IMR-90 (cell line): ENCODE measurements around the gene MARCHF3. TPM values are rescaled to one million over a fixed set of nuclear protein-coding genes. Genes with fewer than 3 reads are reported as not detected.

Source experiments
- ATAC-seq: fragments of 200-7000 bp; cut with Tn5 transposase; 2 replicates; pipeline ENCODE4 v1.9.1; 2020; ENCODE audit warnings: low read depth, mild to moderate bottlenecking, moderate library complexity
- BruUV-seq: library from RNA; stranded (reverse); fragments of 400-500 nt; replicated peaks from 2 replicates; lab custom pipeline; 2021; lab: Mats Ljungman, UMichigan
- CTCF ChIA-PET: fragments of 300-600 bp; formaldehyde crosslinking; extraction: SDS; loops from one replicate; lab custom pipeline; 2021; ENCODE audit warnings: antibody characterized with exemption; lab: Yijun Ruan, JAX
- POLR2A ChIA-PET: fragments of 300-600 bp; sonication (Branson Sonifier 250); formaldehyde crosslinking; loops from one replicate; lab custom pipeline; 2022; ENCODE audit warnings: antibody characterized with exemption; ENCODE audit not compliant: unreplicated experiment; lab: Charles Lee
- DNase-seq: peaks from one replicate; pipeline ENCODE4 v3.0.0; 2013
- H2AFZ ChIP-seq: replicated peaks from 2 replicates; pipeline ENCODE3; 2013; ENCODE audit warnings: low read length, mild to moderate bottlenecking; ENCODE audit not compliant: poor library complexity
- H2AK5ac ChIP-seq: 2 replicates; pipeline ENCODE4 v1.6.1; 2013; ENCODE audit warnings: low read depth, low read length, inconsistent platforms
- H2AK9ac ChIP-seq: replicated peaks from 2 replicates; pipeline ENCODE3; 2013; ENCODE audit warnings: mild to moderate bottlenecking, low read depth, low read length, moderate library complexity; ENCODE audit not compliant: poor library complexity
- H2BK120ac ChIP-seq: 2 replicates; pipeline ENCODE4 v1.6.1; 2013; ENCODE audit warnings: low read depth, low read length, inconsistent platforms
- H2BK15ac ChIP-seq: 3 replicates; pipeline ENCODE4 v1.6.1; 2013; ENCODE audit warnings: low read depth, low read length, inconsistent platforms
- H2BK20ac ChIP-seq: 2 replicates; pipeline ENCODE4 v1.6.1; 2013; ENCODE audit warnings: low read depth, mild to moderate bottlenecking, inconsistent platforms, low read length, moderate library complexity
- H2BK5ac ChIP-seq: 2 replicates; pipeline ENCODE4 v1.6.1; 2013; ENCODE audit warnings: mild to moderate bottlenecking, low read depth, low read length, inconsistent platforms; ENCODE audit not compliant: poor library complexity, severe bottlenecking
- H3K14ac ChIP-seq: replicated peaks from 2 replicates; pipeline ENCODE4 v1.6.1; 2013; ENCODE audit warnings: low read depth, low read length, inconsistent platforms
- H3K18ac ChIP-seq: 2 replicates; pipeline ENCODE4 v1.6.1; 2013; ENCODE audit warnings: low read depth, low read length, control low read depth
- H3K23ac ChIP-seq: 2 replicates; pipeline ENCODE4 v1.6.1; 2013; ENCODE audit warnings: low read depth, low read length, inconsistent platforms
- H3K27ac ChIP-seq: 2 replicates; pipeline ENCODE4 v1.5.1; 2013; ENCODE audit warnings: mild to moderate bottlenecking, control low read depth, low read length; ENCODE audit not compliant: insufficient read depth
- H3K27me3 ChIP-seq: 2 replicates; pipeline ENCODE4 v1.6.1; 2013; ENCODE audit warnings: low read length; ENCODE audit not compliant: control insufficient read depth, insufficient read depth
- H3K36me3 ChIP-seq: 2 replicates; pipeline ENCODE4 v1.6.1; 2013; ENCODE audit warnings: low read length, mixed read lengths; ENCODE audit not compliant: control insufficient read depth, insufficient read depth
- H3K4ac ChIP-seq: 2 replicates; pipeline ENCODE4 v1.6.1; 2013; ENCODE audit warnings: low read depth, low read length, inconsistent platforms
- H3K4me1 ChIP-seq: 2 replicates; pipeline ENCODE4 v1.6.1; 2013; ENCODE audit warnings: low read length, mixed read lengths; ENCODE audit not compliant: control insufficient read depth, insufficient read depth
- H3K4me2 ChIP-seq: 2 replicates; pipeline ENCODE4 v1.6.1; 2013; ENCODE audit warnings: low read depth, mild to moderate bottlenecking, control low read depth, low read length, moderate library complexity
- H3K4me3 ChIP-seq: 2 replicates; pipeline ENCODE4 v1.5.1; 2013; ENCODE audit warnings: low read depth, mild to moderate bottlenecking, control low read depth, low read length, moderate library complexity; ENCODE audit not compliant: insufficient read depth
- H3K56ac ChIP-seq: 2 replicates; pipeline ENCODE4 v1.6.1; 2013; ENCODE audit warnings: low read length, inconsistent platforms; ENCODE audit not compliant: insufficient read depth; ENCODE audit errors: extremely low read depth
- H3K79me1 ChIP-seq, 2 experiments: 2 replicates each; pipeline ENCODE4 v1.6.1; 2013; ENCODE audit warnings: low read length in 2 of 2, inconsistent platforms in 1 of 2, low read depth in 1 of 2
- H3K9ac ChIP-seq: 2 replicates; pipeline ENCODE4 v1.6.1; 2013; ENCODE audit warnings: low read depth, low read length, control low read depth
- H3K9me1 ChIP-seq: 2 replicates; pipeline ENCODE4 v1.6.1; 2013; ENCODE audit warnings: low read length, inconsistent platforms; ENCODE audit not compliant: insufficient read depth
- H3K9me3 ChIP-seq: 2 replicates; pipeline ENCODE4 v1.6.1; 2013; ENCODE audit warnings: low read length; ENCODE audit not compliant: control insufficient read depth, insufficient read depth
- H4K20me1 ChIP-seq: 2 replicates; pipeline ENCODE4 v1.6.1; 2013; ENCODE audit warnings: low read length, inconsistent platforms; ENCODE audit not compliant: insufficient read depth
- H4K5ac ChIP-seq: 2 replicates; pipeline ENCODE4 v1.6.1; 2013; ENCODE audit warnings: mild to moderate bottlenecking, low read depth, low read length, control low read depth
- H4K8ac ChIP-seq, 2 experiments: 2 replicates each; pipeline ENCODE4 v1.6.1; 2013; ENCODE audit warnings: low read depth in 2 of 2, low read length in 2 of 2, control low read depth in 1 of 2, inconsistent platforms in 1 of 2
- H4K91ac ChIP-seq: 2 replicates; pipeline ENCODE4 v1.6.1; 2013; ENCODE audit warnings: low read depth, low read length, inconsistent platforms; ENCODE audit not compliant: insufficient read depth
- CEBPB ChIP-seq: IDR thresholded peaks from 2 replicates; pipeline ENCODE4 v1.6.1; 2012; ENCODE audit warnings: low read depth, low read length, improper control_type of control experiment
- RAD21 ChIP-seq: IDR thresholded peaks from 2 replicates; pipeline ENCODE4 v1.6.1; 2012; ENCODE audit warnings: low read length, improper control_type of control experiment
- WGBS, 2 experiments: methylation state at CpG; one replicate each; pipeline versions ENCODE4 v1.1.5 to v1.1.7; 2013; ENCODE audit warnings: missing lambda C conversion rate in 2 of 2; ENCODE audit not compliant: insufficient read length in 1 of 2; ENCODE audit errors: extremely low coverage in 2 of 2; 5-methylcytosine and 5-hydroxymethylcytosine counted together
- dilution Hi-C: fragments of 300-500 bp; cut with HindIII; formaldehyde crosslinking; loops from one replicate; pipeline ENCODE4 v1.14.3; 2018; ENCODE audit warnings: low sequenced_read_pairs; ENCODE audit not compliant: unreplicated experiment
- in situ Hi-C: fragments of 300-500 bp; cut with MboI; formaldehyde crosslinking; loops from 3 replicates; pipeline ENCODE4 v1.14.3; 2019; ENCODE audit warnings: low sequenced_read_pairs, inconsistent platforms, mixed read lengths
- intact Hi-C: fragments of 100-400 bp; cut with micrococcal nuclease; formaldehyde crosslinking; loops from 2 replicates; pipeline ENCODE4 v1.10.0; 2022
- polyA plus RNA-seq, 3 experiments: library from polyadenylated mRNA; depleted of rRNA; stranded (reverse); fragments of >200 nt; gene quantifications; 2 replicates each; pipeline ENCODE4 v1.2.3, GENCODE V29; 2012; ENCODE audit warnings: low replicate concordance in 1 of 3
- total RNA-seq: library from RNA; depleted of rRNA; stranded (reverse); fragments of >200 nt; gene quantifications from 2 replicates; pipeline ENCODE4 v1.2.3, GENCODE V29; 2012

Gene MARCHF3
- total and polyA plus RNA-seq, 2 of the 4 experiments (the other 2 are of a cell fraction), result 11.2 to 18.8 TPM

- in situ Hi-C loops (no loop called here), dilution Hi-C loops (no loop called here), intact Hi-C loops (loop anchor here (5.0 kb wide), 2 partner anchors 183 to 378 kb away; partner anchors contain the start of gene MARCHF3)
- Histone ChIP-seq H3K9me3 (no peaks in the 10 kb centered on the region), H3K4me1 (peaks cover 2% of the 10 kb centered on the region; the same call in 1 of the 2 replicates), H2BK5ac (no peak overlapping the region), H3K4ac (no peak overlapping the region), H4K20me1 (no peaks in the 10 kb centered on the region), H2BK15ac (no peak overlapping the region), H4K8ac (no peak overlapping the region), H3K27me3 (no peaks in the 10 kb centered on the region), H3K9me1 (no peaks in the 10 kb centered on the region; the same call in 1 of the 2 replicates), H3K9ac (no peak overlapping the region), H2AK5ac (no peak overlapping the region), H3K79me1 (no peaks in the 10 kb centered on the region), H3K56ac (no peak overlapping the region), H3K4me3 (no peak overlapping the region), H3K36me3 (no peaks in the 10 kb centered on the region), H2BK120ac (no peak overlapping the region), H3K27ac (no peak overlapping the region), H3K18ac (no peak overlapping the region), H2AK9ac (no peak overlapping the region), H3K23ac (no peak overlapping the region), H3K14ac (no peak overlapping the region), H4K91ac (no peak overlapping the region), H2AFZ (no peak overlapping the region), H4K5ac (no peak overlapping the region), H2BK20ac (no peak overlapping the region), H3K4me2 (no peak overlapping the region)
- BruUV-seq, result no TSS peak
- POLR2A ChIA-PET, result no interaction called here
- DNase-seq (peak; percentile 41), ATAC-seq (no peak)
- no peak for TF ChIP-seq RAD21
- TF ChIP-seq CEBPB, result peak; percentile 71
- no CpG with 5 or more reads among the region's 3 CpGs for WGBS, 2 experiments
- CTCF ChIA-PET, result interaction anchor here (0.6 to 1.3 kb wide), 2 partner anchors 15 to 644 kb away, joined by 4 to 5 read pairs; no protein-coding TSS in a partner anchor
Measured at GRCh38 chr5:126849101-126849678, 181.2 kb downstream of the MARCHF3 start.
